Activated CD4-positive, alpha-beta T cell treated with anti-CD3 and anti-CD28 coated beads, Interleukin-2, amount 50 U/mL, for 48 hours (primary cell): ENCODE results near the gene CTNNA3.

ENCODE experiments used
- DNase-seq, 2 experiments: peaks; one replicate each; pipeline ENCODE4 v3.0.0-alpha.2; 2020

CTNNA3 gene

GRCh38 chr10:65952086-65952485 is 1743.9 kb downstream of the CTNNA3 start:
- DNase-seq = no peak

- DNase-seq = no peak
Observed at GRCh38 chr10:65950075-65950474, 1745.9 kb downstream of the CTNNA3 start.

- DNase-seq = no peak
Observed at GRCh38 chr10:65949526-65949925, 1746.5 kb downstream of the CTNNA3 start.

DNA sequence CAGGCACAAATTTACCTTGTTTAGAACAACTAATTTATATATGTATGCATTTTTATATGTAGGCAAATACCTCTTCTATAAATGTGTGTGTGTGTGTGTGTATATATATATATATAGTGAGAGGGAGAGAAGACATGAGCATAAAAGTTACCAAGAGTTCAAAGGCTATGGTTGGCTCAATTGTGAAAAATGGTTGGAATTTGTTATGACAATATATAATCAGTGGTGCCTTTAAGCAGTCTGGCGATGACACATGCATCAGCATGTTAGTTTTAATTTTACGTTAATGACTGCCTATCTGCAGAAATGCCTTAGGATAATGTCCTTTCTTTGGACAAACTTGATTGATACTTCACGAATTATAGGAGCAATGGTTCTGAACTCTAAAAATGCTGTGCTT is 1750.9 kb downstream of the CTNNA3 start:
- no peak for DNase-seq

DNA sequence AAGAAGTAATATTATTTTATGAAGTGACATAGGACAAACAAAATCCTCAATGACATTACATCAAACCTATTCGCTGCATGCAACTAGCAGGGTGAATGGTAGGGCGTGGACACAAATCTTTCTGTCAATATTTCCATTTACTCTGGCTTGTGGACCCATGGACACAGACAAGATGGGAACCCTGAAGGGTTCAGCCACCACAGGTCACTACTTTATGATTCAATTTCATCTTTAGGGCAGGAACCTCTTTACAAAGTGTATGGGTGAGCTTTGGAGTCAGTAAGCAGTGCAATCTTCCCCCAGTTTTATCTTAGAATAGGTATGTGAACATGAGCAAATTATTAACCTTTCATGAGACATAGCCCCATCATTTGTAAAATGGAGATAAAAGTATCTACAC is 1752.5 kb downstream of the CTNNA3 start:
- DNase-seq = no peak

- DNase-seq = no peak
Observed at GRCh38 chr10:65940816-65941662, 1755.0 kb downstream of the CTNNA3 start.

- DNase-seq = no peak
Observed at GRCh38 chr10:65940105-65940504, 1755.9 kb downstream of the CTNNA3 start.

- no peak for DNase-seq
Observed at GRCh38 chr10:65931291-65932070, 1764.5 kb downstream of the CTNNA3 start.

DNA sequence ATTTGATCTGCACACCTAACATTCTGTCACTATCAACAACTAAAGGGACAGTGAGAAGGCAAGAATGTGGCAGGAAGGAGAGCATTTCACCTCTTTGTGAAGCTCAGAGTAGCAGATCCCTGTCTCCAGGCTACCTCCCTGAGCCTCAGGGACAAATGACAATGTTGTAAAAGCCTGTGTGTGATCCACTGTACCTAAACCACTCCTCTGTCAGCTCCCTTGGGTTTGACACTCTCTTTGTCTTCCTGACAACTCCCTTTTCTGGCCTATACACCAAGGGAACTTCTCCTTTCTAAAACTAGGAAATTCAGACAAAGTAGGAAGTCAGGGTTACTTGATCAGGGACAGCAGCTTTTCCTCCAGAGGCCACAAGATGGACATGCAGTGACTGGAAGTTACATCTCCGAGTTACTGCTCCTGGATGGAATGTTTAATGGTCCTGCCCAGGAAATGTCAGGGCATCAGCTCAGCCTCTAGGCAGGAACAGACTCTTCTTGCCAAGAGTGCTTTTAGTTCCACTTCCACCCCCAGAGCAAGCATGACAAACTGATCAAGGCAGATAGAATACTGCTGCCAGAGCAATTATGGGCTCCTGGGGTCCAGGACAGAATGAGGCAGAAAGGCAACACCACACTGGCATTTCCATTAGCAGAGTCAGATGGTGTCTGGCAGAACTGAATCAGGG is 1784.7 kb downstream of the CTNNA3 start:
- no peak for DNase-seq

DNA sequence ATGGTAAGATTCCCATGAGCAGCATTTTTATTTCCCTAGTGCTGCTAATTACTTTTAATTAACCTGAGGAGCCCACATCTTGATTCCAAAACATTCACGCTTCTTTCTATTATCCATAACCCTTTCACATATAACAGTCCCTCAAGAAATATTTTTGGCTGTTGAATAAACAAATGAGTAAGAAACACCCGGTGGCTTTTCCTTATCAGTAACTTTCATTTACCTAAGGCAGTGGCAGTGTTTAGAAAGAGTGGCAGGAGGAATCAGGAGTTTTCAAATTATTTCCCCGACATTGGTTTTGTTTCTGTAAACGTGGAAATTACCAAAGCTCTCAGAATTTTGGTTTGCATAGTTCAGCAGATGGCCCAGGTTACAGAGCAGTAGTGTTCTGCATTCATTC is 1785.8 kb downstream of the CTNNA3 start:
- DNase-seq = no peak

DNA sequence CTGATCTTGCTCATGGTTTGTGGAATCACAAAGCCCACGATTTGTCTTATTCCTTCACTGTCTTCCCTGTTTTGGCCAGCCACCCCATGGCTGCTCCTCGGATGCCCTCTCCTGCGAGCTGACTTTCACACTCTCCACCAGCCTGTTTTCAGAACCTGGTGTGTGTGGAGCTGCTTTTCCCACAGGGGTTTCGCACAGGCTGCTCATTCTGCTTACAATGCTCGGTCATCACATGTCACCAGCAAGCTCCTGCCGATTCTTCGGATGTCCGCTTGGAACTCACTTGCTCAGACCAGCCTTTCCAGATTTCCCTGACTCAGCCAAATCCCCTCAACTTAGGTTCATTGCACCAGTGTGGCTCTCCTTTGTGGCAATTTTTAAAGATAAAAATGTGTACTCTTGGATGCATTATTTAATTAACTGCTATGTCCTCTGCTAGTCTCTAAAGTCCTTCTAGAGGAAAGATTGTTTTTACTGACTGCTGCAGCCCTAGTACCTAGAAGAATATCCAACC is 1788.7 kb downstream of the CTNNA3 start:
- no peak for DNase-seq

DNA sequence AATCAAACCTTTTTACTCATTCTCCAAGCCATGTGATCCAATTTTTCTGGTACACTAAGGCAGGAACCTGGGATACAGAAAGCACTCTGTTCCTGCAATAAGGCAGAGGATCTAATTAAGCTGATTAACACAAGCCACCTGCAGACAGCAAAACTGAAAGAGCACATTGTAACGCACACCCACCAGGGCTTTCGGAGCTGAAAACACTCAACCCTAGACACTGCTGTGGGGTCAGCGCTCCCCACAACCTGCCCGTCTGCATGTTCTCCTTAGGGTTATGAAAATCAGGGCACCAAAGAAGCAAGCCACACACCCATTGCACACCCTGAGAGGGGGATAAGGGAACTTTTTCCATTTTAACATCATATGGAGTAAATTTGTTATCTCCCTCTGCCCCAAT is 1792.4 kb downstream of the CTNNA3 start:
- DNase-seq = no peak

GRCh38 chr10:65900271-65900670 is 1795.7 kb downstream of the CTNNA3 start:
- DNase-seq = no peak

DNA sequence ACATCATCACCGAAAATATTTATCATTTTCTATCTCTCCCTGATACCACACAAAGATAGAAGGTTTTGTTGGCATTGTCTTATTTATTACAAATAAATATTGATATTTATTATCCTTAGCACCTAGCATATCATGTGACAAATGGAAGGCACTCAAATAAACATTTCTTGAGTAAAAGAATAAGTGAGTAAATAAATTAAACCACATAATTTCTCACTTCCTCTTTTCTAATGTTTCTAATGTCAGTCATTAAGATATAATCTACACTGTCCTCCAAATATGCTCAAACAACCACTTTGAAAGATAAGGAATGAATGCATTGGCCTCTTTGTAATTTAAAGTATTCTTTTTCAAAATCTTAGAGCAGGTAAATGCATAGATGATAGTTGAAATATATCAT is 1797.9 kb downstream of the CTNNA3 start:
- no peak for DNase-seq

DNA sequence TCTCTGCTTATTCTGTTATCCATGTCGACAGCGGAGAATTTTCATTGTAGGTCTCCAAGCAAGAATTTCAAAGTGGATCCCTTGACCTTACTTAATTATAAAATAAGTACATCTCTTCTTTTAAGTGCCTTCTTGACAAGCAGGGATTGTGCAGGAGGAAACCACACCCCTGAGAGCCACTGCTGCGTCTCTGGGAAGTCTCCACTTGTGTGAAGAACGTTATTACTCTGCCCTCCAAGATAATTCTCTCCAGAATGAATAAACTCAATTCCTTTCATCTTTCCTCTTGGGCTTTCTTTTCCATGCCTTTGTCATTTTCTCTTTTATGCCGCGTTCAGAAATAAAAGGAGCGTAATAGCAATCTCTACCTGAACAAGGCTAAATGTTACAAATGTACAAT is 1801.0 kb downstream of the CTNNA3 start:
- DNase-seq = no peak

GRCh38 chr10:65894379-65894778 is 1801.6 kb downstream of the CTNNA3 start:
- DNase-seq = no peak

GRCh38 chr10:65893676-65894075 is 1802.3 kb downstream of the CTNNA3 start:
- no peak for DNase-seq

DNA sequence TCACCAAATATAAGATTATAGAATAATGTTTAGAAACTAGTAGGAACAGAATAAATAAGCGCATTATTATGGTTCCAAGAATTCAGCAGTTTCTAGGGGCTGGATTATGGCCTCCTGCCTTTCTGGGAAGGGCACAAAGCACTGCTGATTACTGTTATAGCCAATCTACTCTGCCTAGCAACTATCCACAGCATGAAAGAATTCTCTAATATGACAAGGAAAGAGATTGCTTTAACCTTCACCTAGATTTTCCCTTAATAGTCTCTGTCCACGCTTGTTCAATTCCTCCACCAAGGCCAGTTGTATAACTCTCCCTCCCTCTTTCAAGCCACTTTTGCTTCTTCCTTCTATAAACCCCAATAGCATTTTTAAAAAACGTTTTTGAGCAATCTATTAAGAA is 1803.7 kb downstream of the CTNNA3 start:
- no peak for DNase-seq

DNA sequence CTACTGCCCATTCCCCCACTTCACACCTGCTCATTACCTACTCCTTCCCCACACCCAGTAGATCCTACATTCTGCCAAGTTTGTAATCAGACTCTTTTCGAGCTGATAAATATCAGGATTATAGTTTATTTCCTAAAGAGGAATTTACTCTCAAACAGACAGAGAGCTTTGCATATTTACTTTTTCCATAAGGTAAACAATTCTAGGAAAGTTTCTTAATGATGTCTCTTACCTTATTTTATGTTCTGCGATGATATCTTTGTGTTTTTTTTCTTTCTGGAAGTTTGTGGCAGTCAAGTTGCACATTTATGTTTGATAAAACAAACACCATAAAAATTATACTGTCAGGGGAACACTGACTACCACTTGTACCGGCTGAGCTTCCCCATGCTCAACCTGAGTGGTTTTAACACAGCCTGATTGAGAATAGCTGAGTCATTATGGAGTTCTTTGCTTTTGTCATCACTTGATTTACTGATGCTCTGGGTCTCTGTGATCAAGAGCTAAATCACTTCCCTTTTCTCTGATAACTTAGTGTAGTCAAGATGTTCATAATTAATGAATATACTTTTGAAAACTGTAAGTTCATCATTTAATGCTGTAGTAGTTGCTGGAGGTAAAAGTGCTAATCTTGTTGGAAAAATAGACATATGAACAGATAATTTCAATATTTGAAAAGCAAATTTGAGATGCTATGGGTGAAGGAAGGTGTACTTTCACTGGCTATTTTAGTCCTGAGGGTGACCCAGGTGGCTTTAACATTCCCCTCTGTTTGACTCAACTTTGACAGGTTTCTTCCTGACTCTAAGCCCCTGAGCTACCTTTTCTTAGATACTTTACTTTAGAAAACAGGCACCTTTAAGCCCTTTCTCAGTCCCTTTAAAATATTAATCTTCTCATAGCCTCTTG is 1804.7 kb downstream of the CTNNA3 start:
- DNase-seq = no peak

- DNase-seq = no peak
Observed at GRCh38 chr10:65864529-65864928, 1831.5 kb downstream of the CTNNA3 start.

DNA sequence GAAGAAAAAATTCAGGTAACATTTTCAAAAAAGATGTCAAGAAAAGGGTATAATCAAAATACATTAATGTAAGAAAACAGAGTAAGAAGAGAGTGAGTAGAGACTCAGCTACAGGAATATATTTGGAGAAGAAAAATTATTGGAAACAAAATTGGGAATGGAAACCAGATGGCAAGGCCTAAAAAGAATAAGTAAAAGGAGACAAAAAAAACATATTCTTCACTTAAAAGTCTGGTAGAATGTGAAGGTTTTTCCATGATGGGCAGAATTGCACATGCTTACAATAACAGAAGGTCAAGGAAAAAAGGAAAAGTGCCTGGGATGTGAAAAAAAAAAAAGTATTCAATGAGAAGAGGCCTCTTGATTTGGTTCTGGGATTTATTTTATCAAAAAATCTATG is 1832.0 kb downstream of the CTNNA3 start:
- no peak for DNase-seq
